Putamen (tissue), 1 donor: ENCODE results near the gene ATG9B.
"Not testable (repeated sequence)": the region's sequence is repeated elsewhere in the genome, so short reads cannot be mapped to it uniquely, and the experiment has no call there.

ENCODE experiments used
- DNase-seq: peaks from one replicate; pipeline ENCODE4 v3.0.0-alpha.2; 2016; ENCODE audit warnings: low spot score

Gene ATG9B

GRCh38 chr7:151017370-151017952 lies 6.8 kb downstream of the ATG9B start:
- DNase-seq = no peak

DNA sequence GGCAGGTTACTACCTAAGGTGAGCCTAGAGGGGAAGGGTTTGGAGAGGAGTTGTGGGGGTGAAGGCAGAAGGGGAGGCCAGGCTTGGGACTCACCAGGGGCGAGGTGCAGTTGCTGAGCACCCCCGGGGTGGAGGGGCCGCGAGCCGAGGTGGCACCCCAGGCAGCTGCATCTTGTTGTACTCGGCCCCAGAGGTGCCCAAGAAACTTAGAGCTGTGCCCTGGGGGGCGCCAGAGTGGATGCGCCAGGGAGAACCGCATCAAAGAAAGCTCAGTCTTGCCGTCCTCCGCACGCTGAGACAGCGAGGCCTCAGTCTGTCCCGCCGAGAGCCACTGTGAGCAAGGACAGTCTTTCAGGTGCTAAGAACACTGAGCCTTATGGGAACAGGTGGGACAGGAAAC lies 7.4 kb downstream of the ATG9B start:
- DNase-seq = no peak

DNA sequence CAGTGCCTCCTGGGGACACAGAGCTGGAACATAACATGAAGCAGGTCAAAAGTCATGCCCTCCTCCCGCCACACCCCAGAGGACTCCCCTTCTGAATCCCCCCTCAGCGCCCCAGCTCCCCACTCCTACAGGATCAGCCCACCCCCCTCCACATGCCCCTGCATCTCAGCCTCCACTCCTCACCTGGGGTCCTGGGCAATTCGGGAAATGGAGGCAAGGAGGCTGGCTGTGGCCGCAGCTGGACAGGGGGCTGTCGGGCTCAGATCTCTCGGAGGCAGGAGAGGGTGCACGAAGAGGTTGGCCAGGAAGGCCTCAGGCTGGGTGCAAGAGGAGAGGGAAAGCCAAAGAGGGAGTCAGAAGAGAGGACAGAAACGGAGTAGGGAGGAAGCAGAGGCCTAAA lies 7.8 kb downstream of the ATG9B start:
- no peak for DNase-seq

DNA sequence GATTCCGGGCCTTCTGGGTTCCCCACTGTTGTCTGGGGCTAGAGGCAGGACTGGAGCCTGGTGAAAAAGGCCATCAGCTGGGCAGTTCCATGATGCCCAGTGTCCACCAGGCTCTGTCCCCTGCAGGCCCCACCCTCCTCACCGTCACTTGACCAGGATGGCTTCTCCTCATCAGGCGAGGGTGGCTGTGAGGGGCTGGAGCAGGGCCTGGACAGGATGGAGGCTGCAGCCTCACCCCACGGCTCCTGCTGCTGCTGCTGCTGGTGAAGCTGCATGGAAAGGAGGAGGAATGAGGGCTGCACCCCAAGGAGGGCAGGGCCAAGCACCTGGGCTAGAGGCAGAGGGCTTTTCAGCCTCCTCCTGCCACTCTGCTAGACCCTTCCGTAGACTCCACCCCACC lies 8.3 kb downstream of the ATG9B start:
- no peak for DNase-seq

GRCh38 chr7:151014950-151015349 lies 9.3 kb downstream of the ATG9B start:
- no peak for DNase-seq

DNA sequence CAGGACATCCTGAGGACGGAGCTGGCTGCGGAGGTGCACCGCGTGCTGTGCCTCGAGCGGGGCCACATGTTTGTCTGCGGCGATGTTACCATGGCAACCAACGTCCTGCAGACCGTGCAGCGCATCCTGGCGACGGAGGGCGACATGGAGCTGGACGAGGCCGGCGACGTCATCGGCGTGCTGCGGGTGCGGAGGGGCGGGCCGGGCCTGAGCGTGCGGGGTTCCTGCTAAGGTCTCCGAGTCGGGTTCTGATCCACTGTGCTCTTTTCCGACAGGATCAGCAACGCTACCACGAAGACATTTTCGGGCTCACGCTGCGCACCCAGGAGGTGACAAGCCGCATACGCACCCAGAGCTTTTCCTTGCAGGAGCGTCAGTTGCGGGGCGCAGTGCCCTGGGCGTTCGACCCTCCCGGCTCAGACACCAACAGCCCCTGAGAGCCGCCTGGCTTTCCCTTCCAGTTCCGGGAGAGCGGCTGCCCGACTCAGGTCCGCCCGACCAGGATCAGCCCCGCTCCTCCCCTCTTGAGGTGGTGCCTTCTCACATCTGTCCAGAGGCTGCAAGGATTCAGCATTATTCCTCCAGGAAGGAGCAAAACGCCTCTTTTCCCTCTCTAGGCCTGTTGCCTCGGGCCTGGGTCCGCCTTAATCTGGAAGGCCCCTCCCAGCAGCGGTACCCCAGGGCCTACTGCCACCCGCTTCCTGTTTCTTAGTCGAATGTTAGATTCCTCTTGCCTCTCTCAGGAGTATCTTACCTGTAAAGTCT lies 10.4 kb downstream of the ATG9B start:
- no peak for DNase-seq

- no peak for DNase-seq
Observed at GRCh38 chr7:151013356-151013732, 10.9 kb downstream of the ATG9B start.

DNA sequence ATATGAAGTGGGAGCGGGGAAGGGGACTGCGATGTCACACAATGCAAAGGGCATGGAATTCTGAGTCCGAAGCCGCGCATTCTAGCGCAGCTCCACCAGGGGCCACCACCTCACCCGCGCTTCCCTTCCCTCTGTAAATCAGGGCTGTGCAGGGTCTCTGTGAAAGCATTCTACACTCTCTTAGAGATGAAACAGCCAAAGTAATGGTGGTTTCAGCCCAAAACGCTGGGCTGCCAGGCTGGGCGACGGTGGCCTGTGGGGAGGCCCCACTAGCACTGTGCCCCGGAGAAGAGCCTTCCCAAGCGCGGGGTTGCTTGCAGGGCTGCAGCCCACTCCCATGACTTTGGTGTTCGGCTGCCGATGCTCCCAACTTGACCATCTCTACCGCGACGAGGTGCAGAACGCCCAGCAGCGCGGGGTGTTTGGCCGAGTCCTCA lies 11.4 kb downstream of the ATG9B start:
- no peak for DNase-seq

GRCh38 chr7:151012031-151012692 lies 12.1 kb downstream of the ATG9B start:
- DNase-seq = no peak

DNA sequence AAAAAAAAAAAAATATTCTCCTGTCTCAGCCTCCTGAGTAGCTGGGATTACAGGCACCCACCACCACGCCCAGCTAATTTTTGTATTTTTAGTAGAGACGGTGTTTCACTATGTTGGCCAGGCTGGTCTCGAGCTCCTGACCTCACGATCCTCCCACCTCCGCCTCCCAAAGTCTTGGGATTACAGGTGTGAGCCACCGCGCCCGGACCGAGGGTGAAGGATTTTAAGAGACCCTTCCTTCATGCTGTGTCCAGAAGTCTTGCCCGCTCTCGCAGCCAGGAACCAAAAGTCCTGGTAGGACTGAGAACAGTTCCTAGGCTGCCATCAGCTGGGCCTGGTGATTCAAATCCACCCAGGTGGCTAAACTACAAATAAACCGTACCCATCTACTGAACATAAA lies 12.7 kb downstream of the ATG9B start:
- not testable (repeated sequence) for DNase-seq

DNA sequence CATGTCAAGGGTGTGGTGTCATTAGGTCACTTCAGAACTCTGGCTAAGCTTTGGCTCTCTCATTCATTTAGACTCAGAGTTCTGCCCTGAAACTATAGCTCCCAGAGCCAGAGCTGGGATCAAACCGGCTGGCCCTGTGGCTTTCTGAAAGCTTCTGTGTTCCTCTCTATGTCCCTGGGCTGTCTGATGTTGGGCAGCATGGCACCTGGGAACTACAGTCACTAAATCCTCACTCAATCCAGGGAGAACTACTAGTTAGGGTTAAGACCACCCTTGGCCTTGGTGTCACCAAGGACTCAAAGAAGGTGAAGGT lies 13.2 kb downstream of the ATG9B start:
- no peak for DNase-seq

- no peak for DNase-seq
Observed at GRCh38 chr7:151010307-151011096, 13.8 kb downstream of the ATG9B start.

GRCh38 chr7:151010037-151010306 lies 14.3 kb downstream of the ATG9B start:
- no peak for DNase-seq

GRCh38 chr7:151009327-151010036 lies 14.8 kb downstream of the ATG9B start:
- no peak for DNase-seq

DNA sequence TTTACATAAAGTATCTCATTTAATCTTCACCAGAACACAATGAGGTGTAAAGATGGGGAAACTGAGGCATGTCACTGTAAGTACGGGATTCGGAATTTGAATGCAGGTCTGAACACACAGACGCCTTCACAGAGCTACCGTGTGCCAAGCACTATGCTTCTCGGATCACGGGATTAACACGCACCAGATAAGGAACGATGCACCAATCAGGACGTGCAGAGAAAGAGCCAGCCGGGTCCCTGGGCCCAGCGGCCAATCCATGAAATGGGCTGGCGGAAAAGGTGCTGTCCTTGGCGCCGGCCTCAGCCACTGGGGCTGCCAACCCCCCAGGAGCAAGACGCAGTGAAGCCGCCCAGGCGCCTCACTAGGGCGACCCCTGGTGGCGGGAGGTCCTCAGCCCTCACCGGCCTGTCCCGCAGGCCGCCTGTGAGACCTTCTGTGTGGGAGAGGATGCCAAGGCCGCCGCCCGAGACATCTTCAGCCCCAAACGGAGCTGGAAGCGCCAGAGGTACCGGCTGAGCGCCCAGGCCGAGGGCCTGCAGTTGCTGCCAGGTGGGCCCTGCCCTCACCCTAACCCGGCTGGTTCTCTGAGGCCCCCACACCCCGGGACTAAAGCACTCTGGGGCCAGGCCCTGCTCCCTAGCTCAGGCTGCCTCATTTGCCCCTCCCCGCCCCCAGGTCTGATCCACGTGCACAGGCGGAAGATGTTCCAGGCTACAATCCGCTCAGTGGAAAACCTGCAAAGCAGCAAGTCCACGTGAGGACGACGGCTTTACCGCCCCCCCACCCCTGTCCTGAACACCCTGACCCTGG lies 15.6 kb downstream of the ATG9B start:
- DNase-seq = no peak

GRCh38 chr7:151008143-151008510 lies 16.2 kb downstream of the ATG9B start:
- no peak for DNase-seq

GRCh38 chr7:151007469-151007898 lies 16.8 kb downstream of the ATG9B start:
- no peak for DNase-seq

- DNase-seq = no peak
Observed at GRCh38 chr7:151006590-151007300, 17.5 kb downstream of the ATG9B start.

DNA sequence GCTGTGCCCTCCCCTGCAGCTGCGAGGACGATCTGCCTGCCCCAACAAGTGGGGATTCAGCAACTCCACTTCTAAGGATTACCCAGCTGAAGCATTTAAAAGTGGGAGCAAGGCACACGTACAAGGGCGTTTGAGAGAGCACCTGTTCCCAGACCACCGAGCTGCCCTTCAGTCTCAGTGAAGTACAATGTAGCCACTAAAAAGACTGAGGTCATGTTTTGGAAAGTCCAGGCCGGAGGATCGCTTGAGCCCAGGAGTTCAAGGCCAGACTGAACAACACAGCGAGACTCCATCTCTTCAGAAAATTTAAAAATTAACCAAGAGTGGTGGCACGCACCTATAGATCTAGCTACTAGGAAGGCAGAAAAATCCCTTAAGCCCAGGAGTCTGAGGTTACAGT lies 18.7 kb downstream of the ATG9B start:
- no peak for DNase-seq

DNA sequence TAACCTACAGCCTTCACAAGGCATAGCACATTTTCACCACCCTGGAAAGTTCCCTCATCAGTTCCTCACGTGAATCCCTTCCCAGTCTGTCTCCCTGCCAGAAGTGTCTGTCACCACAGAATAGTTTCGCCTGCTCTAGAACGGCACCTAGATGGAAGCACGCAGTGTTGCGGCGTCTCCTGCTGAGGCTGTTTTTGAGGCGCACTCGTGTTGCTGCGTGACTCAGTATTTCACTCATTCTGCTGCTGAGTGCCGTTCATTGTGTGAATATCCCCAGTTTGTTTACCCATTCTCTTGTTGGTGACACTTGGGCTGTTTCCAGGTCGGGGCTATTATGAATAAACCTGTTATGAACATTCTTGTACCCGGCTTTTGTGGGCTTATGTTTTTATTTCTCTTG lies 20.7 kb downstream of the ATG9B start:
- DNase-seq = no peak

GRCh38 chr7:151001546-151001945 lies 22.7 kb downstream of the ATG9B start:
- DNase-seq = no peak
